GM21786 (cell line): ENCODE data around the gene CXCR3.
"Not testable (repeated sequence)": the region's sequence is repeated elsewhere in the genome, so short reads cannot be mapped to it uniquely, and the experiment has no call there.

Experiments
- ATAC-seq: cut with Tn5 transposase; IDR thresholded peaks from one replicate; pipeline ENCODE4 v1.9.1; 2021; ENCODE audit not compliant: unreplicated experiment

The CXCR3 gene

DNA sequence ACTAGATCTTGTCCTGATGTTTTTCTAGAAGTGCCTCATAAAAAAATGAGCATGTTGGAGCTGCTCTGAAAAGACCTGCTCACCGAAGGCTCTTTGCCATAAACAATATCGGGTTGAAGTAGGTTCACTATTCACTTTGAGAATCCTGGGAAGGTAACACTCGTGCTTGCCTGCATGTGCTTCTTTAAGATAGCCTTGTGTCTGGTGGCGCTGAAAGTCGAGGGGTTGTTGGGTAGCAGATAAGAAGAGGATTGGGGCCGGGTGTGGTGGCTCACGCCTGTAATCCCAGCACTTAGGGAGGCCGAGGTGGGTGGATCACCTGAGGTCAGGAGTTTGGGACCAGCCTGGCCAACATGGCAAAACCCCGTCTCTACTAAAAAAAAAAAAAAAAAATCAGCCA, 6.6 kb downstream of the CXCR3 start:
- not testable (repeated sequence) for ATAC-seq

DNA sequence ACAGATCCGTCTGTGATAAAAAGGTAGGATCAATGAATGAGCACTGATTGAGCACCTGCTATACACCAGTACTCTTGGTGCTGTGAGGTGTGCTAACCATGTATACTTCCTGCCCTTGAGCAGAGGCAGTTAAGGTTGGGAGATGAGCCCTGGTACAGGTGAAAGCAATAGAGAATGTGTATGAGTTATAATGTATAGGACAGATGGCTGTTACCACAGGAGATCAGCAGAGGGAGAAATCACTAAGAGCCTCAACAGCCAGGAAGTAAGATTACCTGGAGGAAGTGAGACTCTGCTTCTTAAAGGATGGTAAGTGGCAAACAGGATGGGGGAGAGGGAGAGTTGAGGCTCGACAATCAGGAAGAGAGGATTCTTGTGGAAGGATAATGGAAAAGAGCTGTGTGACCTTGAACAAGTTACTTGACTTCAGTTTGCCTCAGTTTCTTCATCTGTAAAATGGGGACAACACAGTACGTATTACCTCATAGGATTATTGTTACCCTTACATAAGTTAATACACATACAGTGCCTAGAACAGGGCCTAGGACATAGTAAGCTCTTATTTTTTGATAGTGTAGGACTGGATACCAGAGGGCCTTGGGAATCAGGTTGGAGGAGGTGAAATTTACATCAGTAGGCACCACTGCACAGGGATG, 9.1 kb downstream of the CXCR3 start:
- no peak for ATAC-seq

DNA sequence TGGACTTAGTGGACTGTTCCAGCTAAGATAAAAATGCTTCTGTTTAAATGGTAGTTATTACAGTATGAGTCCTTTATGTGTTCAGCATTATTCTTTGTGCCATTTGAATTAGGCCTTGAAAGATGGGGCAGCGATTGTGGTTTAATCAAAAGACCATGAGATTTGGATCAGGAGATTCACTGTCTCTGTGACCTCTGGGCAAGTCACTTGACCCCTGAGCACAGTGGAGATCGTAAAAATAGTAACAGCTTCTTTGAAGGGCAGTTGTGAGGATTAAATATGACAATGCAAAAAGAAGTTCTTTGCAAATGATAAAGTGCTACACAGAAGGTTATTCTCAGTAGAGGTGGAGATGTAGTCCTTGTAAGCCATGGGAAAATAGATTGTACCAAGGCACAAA, 10.8 kb downstream of the CXCR3 start:
- no peak for ATAC-seq

DNA sequence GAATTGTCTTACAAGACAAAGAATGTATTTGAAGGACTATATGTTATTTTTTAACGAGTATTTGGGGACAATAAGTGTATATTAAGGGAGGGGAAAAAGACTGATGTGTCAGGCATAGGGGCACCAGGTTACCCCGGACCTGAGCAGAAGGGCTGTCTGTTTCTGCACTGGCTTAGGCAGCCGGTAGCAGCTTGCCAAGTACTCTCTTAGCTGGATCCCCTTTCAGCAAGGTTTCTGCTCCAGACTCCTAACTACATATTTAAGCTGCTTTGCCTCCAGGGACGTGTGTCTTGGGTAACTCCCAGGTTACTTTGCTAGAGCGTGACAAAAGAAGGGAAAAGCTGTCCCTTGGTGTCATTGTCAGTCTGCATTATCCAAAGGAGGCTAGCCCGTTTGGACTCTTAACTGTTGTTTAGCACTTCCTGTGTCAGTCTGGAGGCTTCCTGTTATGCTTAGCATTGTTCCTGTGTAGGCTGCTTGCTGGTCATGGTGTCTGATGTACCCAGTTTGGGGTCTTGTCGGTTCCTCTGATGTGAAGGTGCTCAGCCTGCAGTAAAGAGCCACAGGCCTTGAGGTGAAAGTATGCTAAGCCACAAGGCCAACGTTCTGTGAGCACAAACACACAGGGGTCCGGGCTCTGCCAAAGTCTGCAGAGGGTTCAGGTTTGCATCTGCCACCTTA, 11.6 kb downstream of the CXCR3 start:
- no peak for ATAC-seq

DNA sequence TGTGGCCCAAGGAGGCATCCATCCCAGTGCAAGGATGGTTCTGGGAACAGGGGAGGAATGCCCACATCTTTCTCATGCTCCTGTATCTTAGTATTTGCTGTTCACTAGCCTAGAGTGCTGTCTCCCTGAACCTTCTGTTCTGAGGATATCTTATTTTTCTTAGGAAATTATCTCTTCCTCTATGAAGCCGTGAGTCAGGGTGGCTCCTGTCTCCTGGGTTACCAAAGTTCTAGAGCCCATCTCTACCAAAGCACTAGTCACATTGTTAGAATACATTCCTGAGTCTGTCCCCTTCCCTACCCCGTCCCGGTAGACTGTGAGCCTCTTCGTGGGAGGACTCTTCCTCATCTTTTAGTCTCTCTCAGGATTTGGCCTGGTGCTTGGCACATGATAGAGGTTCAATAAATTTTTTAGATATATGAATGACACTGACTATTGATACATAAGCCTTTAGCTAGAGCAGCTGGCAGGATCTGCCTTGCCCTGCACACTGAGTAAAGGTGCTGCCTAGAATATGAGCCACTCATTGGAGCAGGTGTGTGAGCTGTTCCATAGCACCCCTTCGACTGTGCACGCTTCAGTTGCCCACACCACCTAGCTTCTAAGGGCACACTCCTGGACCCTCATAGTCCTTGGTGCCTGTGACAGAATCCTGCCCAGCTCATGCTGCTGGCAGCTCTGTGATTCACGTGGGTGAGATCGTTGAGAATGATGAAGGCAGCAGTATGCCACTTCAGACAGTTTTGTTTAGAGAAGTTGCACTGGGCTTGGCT, 13.3 kb downstream of the CXCR3 start:
- no peak for ATAC-seq

DNA sequence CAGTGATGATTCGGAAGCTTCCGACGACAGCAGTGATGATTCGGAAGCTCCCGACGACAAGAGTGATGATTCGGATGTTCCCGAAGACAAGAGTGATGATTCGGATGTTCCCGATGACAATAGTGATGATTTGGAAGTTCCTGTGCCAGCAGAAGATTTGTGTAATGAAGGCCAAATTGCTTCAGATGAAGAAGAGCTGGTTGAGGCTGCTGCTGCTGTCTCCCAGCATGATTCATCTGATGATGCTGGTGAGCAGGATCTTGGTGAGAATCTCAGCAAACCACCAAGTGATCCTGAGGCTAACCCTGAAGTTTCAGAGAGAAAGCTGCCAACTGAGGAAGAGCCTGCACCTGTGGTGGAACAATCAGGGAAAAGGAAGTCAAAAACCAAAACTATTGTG, 14.2 kb downstream of the CXCR3 start:
- ATAC-seq = no peak

DNA sequence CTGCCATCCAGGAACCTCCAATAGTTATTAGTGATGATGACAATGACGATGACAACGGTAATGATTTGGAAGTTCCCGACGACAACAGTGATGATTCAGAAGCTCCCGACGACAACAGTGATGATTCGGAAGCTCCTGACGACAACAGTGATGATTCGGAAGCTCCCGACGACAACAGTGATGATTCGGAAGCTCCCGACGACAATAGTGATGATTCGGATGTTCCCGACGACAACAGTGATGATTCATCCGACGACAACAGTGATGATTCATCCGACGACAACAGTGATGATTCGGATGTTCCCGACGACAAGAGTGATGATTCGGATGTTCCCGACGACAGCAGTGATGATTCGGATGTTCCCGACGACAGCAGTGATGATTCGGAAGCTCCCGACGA, 14.7 kb downstream of the CXCR3 start:
- no peak for ATAC-seq

DNA sequence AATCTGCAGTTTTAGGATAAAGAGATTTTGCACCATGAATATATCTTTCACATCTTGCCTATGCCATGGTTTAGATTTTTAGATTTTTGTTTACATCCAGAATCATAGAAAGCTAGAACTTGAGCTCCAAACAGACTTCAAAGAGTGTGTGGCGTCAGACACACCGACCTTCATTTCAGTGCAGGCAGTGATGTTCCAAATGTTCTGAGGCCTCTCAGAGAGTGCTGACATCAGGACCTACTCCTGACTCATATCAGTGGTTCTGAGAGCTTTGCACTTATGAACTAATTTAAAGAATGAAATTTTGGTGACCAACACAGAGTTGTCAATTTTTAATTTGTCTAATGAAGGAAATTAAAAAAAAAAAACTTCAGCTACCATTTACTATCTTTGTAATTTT, 18.3 kb downstream of the CXCR3 start:
- no peak for ATAC-seq

DNA sequence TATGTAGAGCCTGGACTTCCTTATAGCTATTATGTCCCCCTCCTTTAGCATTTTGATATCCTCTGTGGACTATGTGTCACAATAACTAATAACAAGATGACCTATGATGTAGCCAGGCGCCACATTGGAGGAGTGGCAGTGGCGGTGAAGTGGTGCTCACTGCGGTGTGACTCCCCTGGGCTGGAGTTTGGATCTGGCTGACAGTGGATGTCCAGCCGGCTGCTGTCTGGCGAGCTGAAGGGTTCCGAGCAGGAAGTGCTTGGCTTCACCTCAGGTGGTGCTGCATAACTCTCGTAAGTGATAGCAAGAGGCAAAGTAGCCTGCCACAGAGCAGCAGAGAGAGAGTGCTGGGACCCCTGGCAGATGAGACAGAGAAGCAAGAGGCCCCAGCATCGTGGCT, 25.1 kb downstream of the CXCR3 start:
- ATAC-seq = not testable (repeated sequence)

DNA sequence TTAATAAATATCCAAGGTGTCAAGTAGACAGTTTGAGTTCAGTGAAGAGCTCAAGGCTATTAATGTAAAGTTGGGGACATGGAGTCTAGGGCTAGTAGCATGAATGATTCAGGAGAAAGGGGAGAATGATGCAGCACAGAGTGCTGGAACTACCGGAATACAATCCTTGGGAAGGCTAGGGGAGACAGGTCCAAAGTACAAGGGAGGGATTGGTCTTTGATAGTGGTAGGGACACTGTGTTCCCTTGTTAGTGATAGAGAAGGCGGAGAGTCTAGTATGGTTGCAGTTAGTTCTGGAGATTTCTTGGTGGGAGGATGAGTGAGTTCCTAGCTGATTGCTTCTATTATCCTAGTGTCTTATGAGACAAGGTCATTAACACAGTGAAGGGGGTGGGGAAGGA, 31.4 kb downstream of the CXCR3 start:
- no peak for ATAC-seq

DNA sequence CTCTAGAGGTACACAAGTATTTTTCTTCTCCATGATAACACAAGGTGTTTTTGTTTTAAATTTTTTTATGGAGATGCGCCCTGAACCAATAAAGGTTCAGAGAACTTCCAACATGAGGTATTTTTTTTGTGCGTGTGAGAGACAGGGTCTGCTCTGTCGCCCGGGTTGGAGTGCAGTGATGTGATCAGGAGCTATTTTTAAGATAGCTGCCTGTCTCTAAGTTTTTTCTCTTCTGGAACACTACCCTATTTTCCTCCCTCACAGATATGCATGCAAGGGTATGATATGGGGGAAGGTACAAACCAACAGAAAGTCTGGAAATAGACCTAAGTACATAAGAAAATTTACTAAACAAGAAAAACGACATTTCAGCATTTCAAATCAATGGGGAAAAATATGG, 37.1 kb downstream of the CXCR3 start:
- ATAC-seq = no peak

DNA sequence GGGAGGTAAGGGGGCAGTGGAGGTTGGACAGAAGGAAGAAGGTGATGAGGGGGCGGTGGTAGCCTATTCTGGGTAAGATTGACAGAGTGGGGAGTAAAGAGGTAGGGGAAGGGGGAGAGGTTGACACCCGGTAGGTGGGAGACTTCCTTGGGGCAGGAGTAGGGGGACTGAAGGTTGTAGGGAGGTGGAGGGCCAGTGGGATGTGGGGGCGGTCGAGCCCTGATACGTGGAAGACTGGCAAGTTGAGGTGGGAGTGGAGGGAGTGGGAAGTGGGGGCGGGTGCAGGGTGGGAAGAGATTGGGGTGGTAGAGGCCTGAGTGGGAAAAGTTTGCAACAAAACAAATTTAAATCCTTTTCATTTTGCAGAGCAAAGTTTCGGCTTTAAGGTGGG, 38.3 kb downstream of the CXCR3 start:
- ATAC-seq = no peak

DNA sequence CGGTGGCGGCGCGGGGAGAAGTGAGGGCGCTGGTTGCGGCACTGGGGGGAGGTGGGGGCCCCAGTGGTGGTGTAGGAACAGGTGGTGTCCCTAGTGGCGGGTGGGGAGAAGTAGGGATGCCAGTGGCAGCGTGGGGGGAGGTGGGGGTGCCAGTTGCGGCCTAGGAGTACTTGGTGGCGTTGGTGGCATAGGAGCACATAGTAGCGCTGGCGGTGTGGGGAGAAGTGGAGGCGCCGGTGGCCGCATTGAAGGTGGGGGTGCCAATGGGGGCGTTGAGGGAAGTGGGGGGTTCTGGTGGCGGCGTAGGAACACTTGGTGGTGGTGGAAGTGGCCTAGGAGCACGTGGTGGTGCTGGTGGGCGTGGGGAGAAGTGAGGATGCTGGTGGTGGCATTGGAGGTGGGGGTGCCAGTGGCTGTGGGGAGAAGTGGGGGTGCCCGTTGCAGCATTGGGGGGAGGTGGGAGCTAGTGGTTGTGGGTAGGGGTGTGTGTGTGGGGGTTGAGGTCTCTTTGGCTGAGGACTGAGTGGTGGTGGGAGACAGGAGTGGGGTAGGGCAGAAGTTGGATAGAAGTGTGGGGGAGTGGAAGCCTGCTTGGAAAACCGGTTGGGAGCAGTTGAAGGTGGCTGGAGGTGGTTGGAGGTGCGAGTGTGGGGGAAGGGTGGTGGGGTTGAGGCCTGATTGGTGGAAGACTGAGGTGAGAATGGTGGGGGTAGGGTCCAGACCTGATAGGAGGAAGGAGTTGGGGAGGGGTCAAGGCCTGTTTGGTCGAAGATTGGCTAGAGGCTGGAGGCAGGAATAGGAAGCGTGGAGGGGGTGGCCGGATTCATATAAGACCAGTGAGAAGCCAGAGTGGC, 38.9 kb downstream of the CXCR3 start:
- ATAC-seq = no peak

DNA sequence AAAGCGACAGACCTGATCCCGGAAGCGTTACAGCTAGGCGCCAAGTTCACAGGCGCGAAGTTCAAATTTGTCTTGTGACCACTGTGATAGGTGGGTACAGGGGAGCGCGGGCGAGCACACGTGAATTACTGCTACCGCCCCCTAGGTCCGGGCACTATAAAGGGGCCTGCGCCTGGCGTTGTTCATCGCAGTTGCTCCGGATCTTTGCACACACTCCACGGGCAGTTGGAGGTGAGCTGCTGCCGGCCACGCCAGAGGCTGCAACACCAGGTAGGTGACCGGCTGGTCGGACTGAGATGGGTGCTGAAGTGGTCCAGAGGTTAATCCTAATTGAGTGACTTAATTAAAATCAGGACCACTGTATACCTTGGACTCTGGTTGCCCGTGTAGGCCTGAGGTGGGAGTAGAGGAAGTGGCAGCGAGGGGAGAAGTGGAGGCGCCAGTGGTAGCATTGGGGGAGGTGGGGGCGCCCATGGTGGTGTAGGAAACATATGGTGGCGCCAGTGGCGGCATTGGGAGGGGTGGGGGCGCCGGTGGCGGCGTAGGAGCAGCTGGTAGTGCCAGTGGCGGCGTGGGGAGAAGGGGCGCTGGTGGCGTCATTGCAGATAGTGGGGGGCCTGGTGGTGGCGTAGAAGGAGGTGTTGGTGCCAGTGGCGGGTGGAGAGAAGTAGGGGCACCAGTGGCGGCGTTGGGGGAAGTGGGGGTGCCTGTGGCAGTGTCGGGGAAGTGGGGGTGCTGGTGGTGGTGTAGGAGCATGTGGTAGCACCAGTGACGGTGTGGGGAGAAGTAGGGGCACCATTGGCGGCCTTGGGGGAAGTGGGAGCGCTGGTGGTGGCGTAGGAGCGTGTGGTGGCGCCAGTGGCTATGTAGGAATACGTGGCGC, 39.8 kb downstream of the CXCR3 start, which contains the start of gene GCNA:
TSS of gene GCNA (plus strand) at position 185 of the 883 bp plus-strand sequence. CDS start 2,385 bp downstream, outside the sequence.
- ATAC-seq = no peak

DNA sequence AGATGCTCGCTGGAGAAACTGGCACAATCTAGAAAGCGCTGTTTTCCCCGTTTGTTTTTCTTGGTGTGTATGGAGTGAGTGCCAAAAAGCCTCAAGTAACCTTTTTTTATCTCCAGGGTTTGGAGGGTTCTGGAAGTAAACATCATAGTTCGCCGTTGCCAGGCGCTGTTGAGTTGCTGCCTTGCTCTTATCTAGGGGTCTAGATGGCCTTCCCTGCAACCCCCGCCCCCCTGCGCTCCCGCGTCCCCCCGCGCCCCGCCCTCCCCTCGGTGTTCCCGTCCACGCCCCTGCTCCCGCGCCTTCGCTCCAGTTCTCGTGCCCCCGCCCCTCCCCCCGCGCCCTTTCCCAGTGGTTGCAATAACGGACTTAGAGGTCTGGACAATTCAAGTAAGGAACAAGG, 40.6 kb downstream of the CXCR3 start:
- ATAC-seq = no peak

DNA sequence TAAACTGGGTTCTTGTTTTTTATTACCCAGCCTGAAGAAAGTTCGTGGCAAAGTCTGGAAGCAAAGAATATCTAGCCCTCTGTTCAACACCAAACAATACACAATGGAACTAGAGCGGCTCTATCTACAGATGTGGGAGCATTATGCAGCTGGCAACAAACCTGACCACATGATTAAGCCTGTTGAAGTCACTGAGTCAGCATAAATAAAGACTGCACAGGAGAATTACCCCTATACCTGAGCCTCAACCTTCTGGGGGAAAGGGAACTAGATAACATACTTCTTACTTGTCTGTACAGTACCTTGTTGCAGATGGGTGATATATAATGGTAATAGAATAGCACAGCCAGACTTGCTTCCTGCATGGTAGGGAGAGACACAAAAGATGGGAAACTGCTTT, 44.7 kb downstream of the CXCR3 start:
- ATAC-seq = no peak

DNA sequence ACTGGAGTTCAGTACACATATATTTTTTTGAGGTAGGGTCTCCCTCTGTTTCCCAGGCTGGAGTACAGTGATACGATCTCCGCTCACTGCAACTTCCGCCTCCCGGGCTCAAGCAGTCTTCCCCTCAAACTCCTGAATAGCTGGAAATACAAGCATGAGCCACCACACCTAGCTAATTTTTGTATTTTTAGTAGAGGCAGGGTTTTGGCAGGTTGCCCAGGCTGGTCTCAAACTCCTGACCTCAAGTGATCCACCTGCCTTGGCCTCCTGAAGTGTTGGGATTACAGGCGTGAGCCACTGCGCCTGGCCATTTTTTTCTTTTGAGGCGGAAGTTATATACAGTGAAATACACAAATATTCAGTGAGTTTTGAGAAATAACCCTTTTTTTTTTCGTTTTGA, 46.9 kb downstream of the CXCR3 start:
- not testable (repeated sequence) for ATAC-seq
